Neural progenitor cell (in vitro differentiated cells): ENCODE results near the gene PARN. TPM values are rescaled to one million over a fixed set of nuclear protein-coding genes. Genes with fewer than 3 reads are reported as not detected.
"Not testable (repeated sequence)": the region's sequence is repeated elsewhere in the genome, so short reads cannot be mapped to it uniquely, and the experiment has no call there.

ENCODE experiments used
- DNase-seq: peaks from one replicate; pipeline ENCODE4 v3.0.0-alpha.2; 2016; ENCODE audit warnings: low spot score
- H2AFZ ChIP-seq: fragments of 200-600 bp; sonication (generic); replicated peaks from 2 replicates; pipeline ENCODE4 v1.6.1; 2016; ENCODE audit warnings: antibody characterized with exemption
- H3F3A ChIP-seq: fragments of 200-600 bp; sonication (generic); 2 replicates; pipeline ENCODE4 v1.6.1; 2016; ENCODE audit warnings: antibody characterized with exemption, low read depth
- H3K27ac ChIP-seq: fragments of 200-600 bp; sonication (generic); 2 replicates; pipeline ENCODE4 v1.5.1; 2016; ENCODE audit warnings: mild to moderate bottlenecking
- H3K27me3 ChIP-seq: fragments of 200-600 bp; sonication (generic); 2 replicates; pipeline ENCODE4 v1.6.1; 2016; ENCODE audit warnings: mild to moderate bottlenecking, moderate library complexity
- H3K36me3 ChIP-seq: fragments of 200-600 bp; sonication (generic); 2 replicates; pipeline ENCODE4 v1.5.1; 2016
- H3K4me1 ChIP-seq: fragments of 200-600 bp; sonication (generic); 2 replicates; pipeline ENCODE4 v1.6.1; 2016; ENCODE audit warnings: mixed run types
- H3K4me2 ChIP-seq: fragments of 200-600 bp; sonication (generic); 2 replicates; pipeline ENCODE4 v1.6.1; 2016
- H3K4me3 ChIP-seq: fragments of 200-600 bp; sonication (generic); 2 replicates; pipeline ENCODE4 v1.5.1; 2016
- H3K79me2 ChIP-seq: fragments of 200-600 bp; sonication (generic); 2 replicates; pipeline ENCODE4 v1.6.1; 2016; ENCODE audit warnings: low read depth
- H3K9ac ChIP-seq: fragments of 200-600 bp; sonication (generic); 2 replicates; pipeline ENCODE4 v1.6.1; 2016
- H3K9me3 ChIP-seq: fragments of 200-600 bp; sonication (generic); 2 replicates; pipeline ENCODE4 v1.5.1; 2016; ENCODE audit warnings: low read depth
- H4K20me1 ChIP-seq: fragments of 200-600 bp; sonication (generic); 2 replicates; pipeline ENCODE4 v1.6.1; 2016; ENCODE audit warnings: low read depth
- H3K27ac Mint-ChIP-seq: 3 replicates; pipeline ENCODE4 v1.8.0; 2021; ENCODE audit warnings: mixed read lengths
- H3K27me3 Mint-ChIP-seq: 2 replicates; pipeline ENCODE4 v1.8.0; 2022; ENCODE audit warnings: low read depth, mild to moderate bottlenecking, inconsistent platforms, moderate library complexity, mixed read lengths; ENCODE audit not compliant: insufficient read depth
- H3K36me3 Mint-ChIP-seq: 3 replicates; pipeline ENCODE4 v1.8.0; 2021; ENCODE audit warnings: mixed read lengths
- H3K4me1 Mint-ChIP-seq: 3 replicates; pipeline ENCODE4 v1.8.0; 2021; ENCODE audit warnings: mixed read lengths
- H3K4me3 Mint-ChIP-seq: 3 replicates; pipeline ENCODE4 v1.8.0; 2021; ENCODE audit warnings: mild to moderate bottlenecking, moderate library complexity, mixed read lengths
- H3K9me3 Mint-ChIP-seq: 3 replicates; pipeline ENCODE4 v1.8.0; 2020; ENCODE audit warnings: mixed read lengths
- CTCF ChIP-seq: fragments of 200-600 bp; sonication (generic); IDR thresholded peaks from 2 replicates; pipeline ENCODE4 v1.5.1; 2017; ENCODE audit warnings: antibody characterized with exemption, mild to moderate bottlenecking
- EZH2 ChIP-seq: fragments of 200-600 bp; sonication (generic); IDR thresholded peaks from 2 replicates; pipeline ENCODE4 v1.6.1; 2017; ENCODE audit warnings: antibody characterized with exemption, mild to moderate bottlenecking, moderate library complexity
- EZH2phosphoT487 ChIP-seq: fragments of 200-600 bp; sonication (generic); IDR thresholded peaks from 2 replicates; pipeline ENCODE4 v1.6.1; 2017; ENCODE audit warnings: antibody characterized with exemption
- total RNA-seq: library from RNA; depleted of rRNA; stranded (reverse); fragments of >200 nt; gene quantifications from 2 replicates; pipeline ENCODE4 v1.2.3, GENCODE V29; 2015; ENCODE audit warnings: low replicate concordance

The PARN gene
- total RNA-seq, 1 donor from 2014 or later, result 53.5 TPM

- no peaks in the 10 kb centered on the region for H3K27me3 ChIP-seq
- no peaks in the 10 kb centered on the region for H3K4me1 Mint-ChIP-seq
- H3K4me3 Mint-ChIP-seq, result no peak overlapping the region
- no peak for DNase-seq
- no peak overlapping the region for H3K27ac Mint-ChIP-seq
- H3K9ac ChIP-seq, result no peak overlapping the region
- no peak overlapping the region for H3K27ac ChIP-seq
- no peaks in the 10 kb centered on the region for H3K27me3 Mint-ChIP-seq
- H3F3A ChIP-seq, result no peaks in the 10 kb centered on the region
- no peaks in the 10 kb centered on the region for H3K79me2 ChIP-seq
- no peak overlapping the region for H2AFZ ChIP-seq
- H3K36me3 Mint-ChIP-seq, result peaks cover 19% of the 10 kb centered on the region
- H3K9me3 ChIP-seq, result no peaks in the 10 kb centered on the region
- H3K36me3 ChIP-seq, result peaks cover 10% of the 10 kb centered on the region
- peaks cover 8% of the 10 kb centered on the region for H4K20me1 ChIP-seq
- no peak overlapping the region for H3K4me3 ChIP-seq
- H3K4me2 ChIP-seq, result no peak overlapping the region
- H3K9me3 Mint-ChIP-seq, result no peaks in the 10 kb centered on the region
- TF ChIP-seq EZH2 (no peak), CTCF (no peak), EZH2phosphoT487 (no peak)
- H3K4me1 ChIP-seq, result no peaks in the 10 kb centered on the region
These were observed 43.3 kb downstream of the PARN start for GRCh38 chr16:14586637-14587305.

GRCh38 chr16:14585287-14585686 is 44.8 kb downstream of the PARN start:
- H3K36me3 Mint-ChIP-seq, result peaks cover 17% of the 10 kb centered on the region
- Histone ChIP-seq H2AFZ (no peak overlapping the region), H4K20me1 (peaks cover 8% of the 10 kb centered on the region), H3K9ac (no peak overlapping the region), H3K4me2 (no peak overlapping the region), H3K4me1 (no peaks in the 10 kb centered on the region), H3K79me2 (no peaks in the 10 kb centered on the region), H3F3A (no peaks in the 10 kb centered on the region), H3K36me3 (peaks cover 10% of the 10 kb centered on the region), H3K27ac (no peak overlapping the region), H3K9me3 (no peaks in the 10 kb centered on the region), H3K27me3 (no peaks in the 10 kb centered on the region), H3K4me3 (no peak overlapping the region)
- no peaks in the 10 kb centered on the region for H3K9me3 Mint-ChIP-seq
- H3K4me3 Mint-ChIP-seq, result no peak overlapping the region
- no peak overlapping the region for H3K27ac Mint-ChIP-seq
- no peaks in the 10 kb centered on the region for H3K4me1 Mint-ChIP-seq
- no peak for TF ChIP-seq EZH2phosphoT487
- TF ChIP-seq CTCF, result no peak
- no peak for TF ChIP-seq EZH2
- no peak for DNase-seq
- no peaks in the 10 kb centered on the region for H3K27me3 Mint-ChIP-seq

- not testable (repeated sequence) for H3K4me1 Mint-ChIP-seq, H3K36me3 ChIP-seq, H3K4me3 Mint-ChIP-seq, H3K4me3 ChIP-seq, DNase-seq, H4K20me1 ChIP-seq, H3K27me3 Mint-ChIP-seq, H3K79me2 ChIP-seq, H3F3A ChIP-seq, H3K9me3 Mint-ChIP-seq, H3K27me3 ChIP-seq, H3K4me2 ChIP-seq, H3K27ac Mint-ChIP-seq, H2AFZ ChIP-seq, H3K9ac ChIP-seq, H3K4me1 ChIP-seq, H3K9me3 ChIP-seq
- peak overlapping the region; percentile 63 for H3K27ac ChIP-seq
- peaks cover 23% of the 10 kb centered on the region for H3K36me3 Mint-ChIP-seq
These were observed 49.1 kb downstream of the PARN start for GRCh38 chr16:14580926-14581325.

GRCh38 chr16:14579266-14579665 is 50.8 kb downstream of the PARN start:
- Histone ChIP-seq H3K36me3 (no peaks in the 10 kb centered on the region), H3K4me3 (no peak overlapping the region), H2AFZ (no peak overlapping the region), H3K4me1 (no peaks in the 10 kb centered on the region), H3K9me3 (no peaks in the 10 kb centered on the region), H4K20me1 (no peaks in the 10 kb centered on the region), H3K9ac (no peak overlapping the region), H3K27me3 (no peaks in the 10 kb centered on the region), H3K4me2 (no peak overlapping the region), H3F3A (no peaks in the 10 kb centered on the region), H3K27ac (no peak overlapping the region), H3K79me2 (no peaks in the 10 kb centered on the region)
- H3K27ac Mint-ChIP-seq, result no peak overlapping the region
- TF ChIP-seq CTCF, result no peak
- TF ChIP-seq EZH2phosphoT487, result no peak
- TF ChIP-seq EZH2, result no peak
- H3K4me3 Mint-ChIP-seq, result no peak overlapping the region
- peaks cover 38% of the 10 kb centered on the region for H3K36me3 Mint-ChIP-seq
- peaks cover 7% of the 10 kb centered on the region for H3K9me3 Mint-ChIP-seq
- DNase-seq, result no peak
- H3K4me1 Mint-ChIP-seq, result no peaks in the 10 kb centered on the region
- peaks cover 5% of the 10 kb centered on the region for H3K27me3 Mint-ChIP-seq
